Measurements from ENCODE around the gene ARG2. TPM values are rescaled to one million over a fixed set of nuclear protein-coding genes. Genes with fewer than 3 reads are reported as not detected.

ARG2 gene
- total and polyA plus RNA-seq, 9 of the 15 experiments (the other 6 are each of a cell fraction or from before 2014, with no cell fraction given): 6.2 to 75.0 (median 17.8) TPM

- TF ChIP-seq FOXK1 (CRISPR knock-in tag; IDR thresholded peaks at IDR 0.05; ENCODE audit: borderline replicate concordance): no peak
- TF ChIP-seq ETV6 (IDR thresholded peaks at IDR 0.05; ENCODE audit: borderline replicate concordance in 1 of 2, low read depth in 2 of 2, low read length in 1 of 2): no peak
- TF ChIP-seq ETV6 (CRISPR knock-in tag; IDR thresholded peaks at IDR 0.05; ENCODE audit: borderline replicate concordance): no peak
- no peak for TF ChIP-seq SMARCA4 (IDR thresholded peaks at IDR 0.05)
- no peak for TF ChIP-seq NCOA6 (IDR thresholded peaks at IDR 0.05)
- TF ChIP-seq, protein P1, sequence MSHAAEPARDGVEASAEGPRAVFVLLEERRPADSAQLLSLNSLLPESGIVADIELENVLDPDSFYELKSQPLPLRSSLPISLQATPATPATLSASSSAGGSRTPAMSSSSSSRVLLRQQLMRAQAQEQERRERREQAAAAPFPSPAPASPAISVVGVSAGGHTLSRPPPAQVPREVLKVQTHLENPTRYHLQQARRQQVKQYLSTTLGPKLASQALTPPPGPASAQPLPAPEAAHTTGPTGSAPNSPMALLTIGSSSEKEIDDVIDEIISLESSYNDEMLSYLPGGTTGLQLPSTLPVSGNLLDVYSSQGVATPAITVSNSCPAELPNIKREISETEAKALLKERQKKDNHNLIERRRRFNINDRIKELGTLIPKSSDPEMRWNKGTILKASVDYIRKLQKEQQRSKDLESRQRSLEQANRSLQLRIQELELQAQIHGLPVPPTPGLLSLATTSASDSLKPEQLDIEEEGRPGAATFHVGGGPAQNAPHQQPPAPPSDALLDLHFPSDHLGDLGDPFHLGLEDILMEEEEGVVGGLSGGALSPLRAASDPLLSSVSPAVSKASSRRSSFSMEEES (CRISPR knock-in tag; IDR thresholded peaks at IDR 0.05): no peak
- TF ChIP-seq ZBTB2 (IDR thresholded peaks at IDR 0.05): no peak
- TF ChIP-seq, protein P2, sequence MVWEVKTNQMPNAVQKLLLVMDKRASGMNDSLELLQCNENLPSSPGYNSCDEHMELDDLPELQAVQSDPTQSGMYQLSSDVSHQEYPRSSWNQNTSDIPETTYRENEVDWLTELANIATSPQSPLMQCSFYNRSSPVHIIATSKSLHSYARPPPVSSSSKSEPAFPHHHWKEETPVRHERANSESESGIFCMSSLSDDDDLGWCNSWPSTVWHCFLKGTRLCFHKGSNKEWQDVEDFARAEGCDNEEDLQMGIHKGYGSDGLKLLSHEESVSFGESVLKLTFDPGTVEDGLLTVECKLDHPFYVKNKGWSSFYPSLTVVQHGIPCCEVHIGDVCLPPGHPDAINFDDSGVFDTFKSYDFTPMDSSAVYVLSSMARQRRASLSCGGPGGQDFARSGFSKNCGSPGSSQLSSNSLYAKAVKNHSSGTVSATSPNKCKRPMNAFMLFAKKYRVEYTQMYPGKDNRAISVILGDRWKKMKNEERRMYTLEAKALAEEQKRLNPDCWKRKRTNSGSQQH (CRISPR knock-in tag; IDR thresholded peaks at IDR 0.05): no peak
- TF ChIP-seq ZFPM2 (CRISPR knock-in tag; IDR thresholded peaks at IDR 0.05): no peak
- TF ChIP-seq RBM39 (optimal IDR thresholded peaks at IDR 0.05; ENCODE audit: low read depth, low read length): no peak
- TF ChIP-seq SMARCE1 (IDR thresholded peaks at IDR 0.05): 0 out of 2 replicates have a peak, but pooled peaks have one; percentile 28
- TF ChIP-seq XRCC5 (IDR thresholded peaks at IDR 0.05; ENCODE audit: low read depth, low read length): no peak
- TF ChIP-seq HEY1 (CRISPR knock-in tag; IDR thresholded peaks at IDR 0.05; ENCODE audit: borderline replicate concordance): no peak
- TF ChIP-seq ZNF324 (CRISPR knock-in tag; IDR thresholded peaks at IDR 0.05): no peak
- TF ChIP-seq, protein P3, sequence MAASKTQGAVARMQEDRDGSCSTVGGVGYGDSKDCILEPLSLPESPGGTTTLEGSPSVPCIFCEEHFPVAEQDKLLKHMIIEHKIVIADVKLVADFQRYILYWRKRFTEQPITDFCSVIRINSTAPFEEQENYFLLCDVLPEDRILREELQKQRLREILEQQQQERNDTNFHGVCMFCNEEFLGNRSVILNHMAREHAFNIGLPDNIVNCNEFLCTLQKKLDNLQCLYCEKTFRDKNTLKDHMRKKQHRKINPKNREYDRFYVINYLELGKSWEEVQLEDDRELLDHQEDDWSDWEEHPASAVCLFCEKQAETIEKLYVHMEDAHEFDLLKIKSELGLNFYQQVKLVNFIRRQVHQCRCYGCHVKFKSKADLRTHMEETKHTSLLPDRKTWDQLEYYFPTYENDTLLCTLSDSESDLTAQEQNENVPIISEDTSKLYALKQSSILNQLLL (CRISPR knock-in tag; IDR thresholded peaks at IDR 0.05; ENCODE audit: borderline replicate concordance): no peak
- TF ChIP-seq STAT5B (CRISPR knock-in tag; IDR thresholded peaks at IDR 0.05): no peak
- TF ChIP-seq, protein P4, sequence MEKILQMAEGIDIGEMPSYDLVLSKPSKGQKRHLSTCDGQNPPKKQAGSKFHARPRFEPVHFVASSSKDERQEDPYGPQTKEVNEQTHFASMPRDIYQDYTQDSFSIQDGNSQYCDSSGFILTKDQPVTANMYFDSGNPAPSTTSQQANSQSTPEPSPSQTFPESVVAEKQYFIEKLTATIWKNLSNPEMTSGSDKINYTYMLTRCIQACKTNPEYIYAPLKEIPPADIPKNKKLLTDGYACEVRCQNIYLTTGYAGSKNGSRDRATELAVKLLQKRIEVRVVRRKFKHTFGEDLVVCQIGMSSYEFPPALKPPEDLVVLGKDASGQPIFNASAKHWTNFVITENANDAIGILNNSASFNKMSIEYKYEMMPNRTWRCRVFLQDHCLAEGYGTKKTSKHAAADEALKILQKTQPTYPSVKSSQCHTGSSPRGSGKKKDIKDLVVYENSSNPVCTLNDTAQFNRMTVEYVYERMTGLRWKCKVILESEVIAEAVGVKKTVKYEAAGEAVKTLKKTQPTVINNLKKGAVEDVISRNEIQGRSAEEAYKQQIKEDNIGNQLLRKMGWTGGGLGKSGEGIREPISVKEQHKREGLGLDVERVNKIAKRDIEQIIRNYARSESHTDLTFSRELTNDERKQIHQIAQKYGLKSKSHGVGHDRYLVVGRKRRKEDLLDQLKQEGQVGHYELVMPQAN (IDR thresholded peaks at IDR 0.05; ENCODE audit: borderline replicate concordance): peak; percentile 15; the same call in 1 of the 2 replicates
- no peak for TF ChIP-seq HNRNPL (IDR thresholded peaks at IDR 0.05; ENCODE audit: low read depth, low read length)
- no peak for TF ChIP-seq ZFP30 (CRISPR knock-in tag; IDR thresholded peaks at IDR 0.05; ENCODE audit: borderline replicate concordance)
- TF ChIP-seq MTF1 (CRISPR knock-in tag; IDR thresholded peaks at IDR 0.05; ENCODE audit: borderline replicate concordance): no peak
- no peak for TF ChIP-seq MBD2 (IDR thresholded peaks at IDR 0.05; ENCODE audit: borderline replicate concordance, low read depth)
Observed at GRCh38 chr14:67619446-67620216, at the start of gene ARG2 (continued).
